HepG2 (cell line): ENCODE data around the gene ISCU. TPM values are rescaled to one million over a fixed set of nuclear protein-coding genes. Genes with fewer than 3 reads are reported as not detected.

Experiments used
- ARNTL ChIP-seq: sonication (generic); formaldehyde crosslinking; IDR thresholded peaks from 2 replicates; pipeline ENCODE4 v1.4.0; 2020; ENCODE audit warnings: mild to moderate bottlenecking, missing genetic modification reagents
- EHMT2 ChIP-seq: fragments of 200-600 bp; sonication (generic); IDR thresholded peaks from 2 replicates; pipeline ENCODE4 v1.7.0; 2017; ENCODE audit warnings: antibody characterized with exemption, low read depth, low read length, borderline replicate concordance
- FOSL2 ChIP-seq: sonication (generic); formaldehyde crosslinking; IDR thresholded peaks from 2 replicates; pipeline ENCODE4 v1.4.0; 2020; ENCODE audit warnings: missing genetic modification reagents
- FOXK2 ChIP-seq: fragments of 450-650 bp; IDR thresholded peaks from 2 replicates; pipeline ENCODE4 v1.6.1; 2016
- KLF6 ChIP-seq: IDR thresholded peaks from 2 replicates; pipeline ENCODE4 v1.8.0; 2016; ENCODE audit warnings: missing biosample characterization, missing genetic modification reagents
- MBNL3 ChIP-seq: fragments of 250-450 bp; sonication (Bioruptor Pico); conservative IDR thresholded peaks from 2 replicates; pipeline ENCODE4 v1.8.0; 2022; ENCODE audit warnings: mild to moderate bottlenecking, inconsistent platforms
- NFE2L1 ChIP-seq: sonication (generic); formaldehyde crosslinking; IDR thresholded peaks from 2 replicates; pipeline ENCODE4 v1.4.0; 2020; ENCODE audit warnings: missing genetic modification reagents, mild to moderate bottlenecking, borderline replicate concordance
- NFKBIZ ChIP-seq: IDR thresholded peaks from 2 replicates; pipeline ENCODE4 v1.6.1; 2018; ENCODE audit warnings: missing genetic modification reagents, missing compliant biosample characterization
- RAD51 ChIP-seq: fragments of 450-650 bp; IDR thresholded peaks from 2 replicates; pipeline ENCODE4 v1.6.1; 2016; ENCODE audit warnings: borderline replicate concordance
- REL ChIP-seq: sonication (generic); formaldehyde crosslinking; conservative IDR thresholded peaks from 2 replicates; pipeline ENCODE4 v1.8.0; 2022; ENCODE audit warnings: mild to moderate bottlenecking, missing genetic modification reagents, moderate library complexity
- STAG1 ChIP-seq: sonication (generic); formaldehyde crosslinking; IDR thresholded peaks from 2 replicates; pipeline ENCODE4 v1.4.0; 2020; ENCODE audit warnings: missing genetic modification reagents
- ZFP41 ChIP-seq: sonication (generic); formaldehyde crosslinking; IDR thresholded peaks from 2 replicates; pipeline ENCODE4 v1.4.0; 2020; ENCODE audit warnings: mild to moderate bottlenecking, missing genetic modification reagents, borderline replicate concordance
- ZFX ChIP-seq: sonication (generic); formaldehyde crosslinking; IDR thresholded peaks from 2 replicates; pipeline ENCODE4 v1.4.0; 2020; ENCODE audit warnings: mild to moderate bottlenecking, low read depth, missing genetic modification reagents, moderate library complexity
- ZNF451 ChIP-seq: sonication (generic); formaldehyde crosslinking; IDR thresholded peaks from 2 replicates; pipeline ENCODE4 v1.5.0; 2020; ENCODE audit warnings: mild to moderate bottlenecking, missing genetic modification reagents
- ZNF496 ChIP-seq: sonication (generic); formaldehyde crosslinking; IDR thresholded peaks from 2 replicates; pipeline ENCODE4 v1.8.1; 2023; ENCODE audit warnings: mild to moderate bottlenecking, moderate library complexity, missing genetic modification reagents; ENCODE audit not compliant: insufficient replicate concordance
- ZNF691 ChIP-seq: sonication (generic); formaldehyde crosslinking; IDR thresholded peaks from 2 replicates; pipeline ENCODE4 v1.4.0; 2020; ENCODE audit warnings: missing genetic modification reagents, low read depth, mild to moderate bottlenecking, borderline replicate concordance
- ZNF703 ChIP-seq: sonication (generic); formaldehyde crosslinking; IDR thresholded peaks from 2 replicates; pipeline ENCODE4 v1.5.1; 2020; ENCODE audit warnings: missing genetic modification reagents, mild to moderate bottlenecking, moderate library complexity, borderline replicate concordance
- ZXDC ChIP-seq: sonication (generic); formaldehyde crosslinking; IDR thresholded peaks from 2 replicates; pipeline ENCODE4 v1.5.0; 2020; ENCODE audit warnings: mild to moderate bottlenecking, missing genetic modification reagents
- polyA plus RNA-seq, 8 experiments: library from polyadenylated mRNA; depleted of rRNA in 3 of 8; stranded (reverse) in 7 of 8; unstranded in 1 of 8; fragments of >200 nt; fragmentation: Illumina TruSeq in 4 of 8; extraction: Trizol in 4 of 8; gene quantifications; 2 replicates each; pipeline versions ENCODE4 v1.2.1 to v1.2.3, GENCODE V29; 2011 to 2016; ENCODE audit warnings: low read depth in 4 of 8, missing spikeins in 1 of 8, mixed read lengths in 1 of 8; ENCODE audit not compliant: insufficient read depth in 1 of 8
- total RNA-seq, 5 experiments: library from RNA; depleted of rRNA; stranded (reverse); fragments of >200 nt; fragmentation: Illumina TruSeq; extraction: Trizol; gene quantifications; 2 replicates each; pipeline ENCODE4 v1.2.3, GENCODE V29; 2016; ENCODE audit warnings: low read depth in 1 of 5
- TF ChIP-seq, protein P1 (sequence below): sonication (generic); formaldehyde crosslinking; IDR thresholded peaks from 2 replicates; pipeline ENCODE4 v1.4.0; 2020; ENCODE audit warnings: missing genetic modification reagents
- TF ChIP-seq, protein P2 (sequence below): sonication (generic); formaldehyde crosslinking; IDR thresholded peaks from 2 replicates; pipeline ENCODE4 v1.5.0; 2020; ENCODE audit warnings: mild to moderate bottlenecking, missing genetic modification reagents, moderate library complexity

The ISCU gene
- total and polyA plus RNA-seq, 2 of the 13 experiments (the other 11 are each of a cell fraction or from before 2014, with no cell fraction given), result 94.4 to 107 TPM

GRCh38 chr12:108611884-108612415 is 49.6 kb downstream of the ISCU start (continued):
- peak; percentile 53 for TF ChIP-seq FOSL2 (CRISPR knock-in tag)
- no peak for TF ChIP-seq REL
- TF ChIP-seq EHMT2, result no peak
- no peak for TF ChIP-seq ZNF703
- TF ChIP-seq ZFX (CRISPR knock-in tag), result no peak
- no peak for TF ChIP-seq ARNTL
- TF ChIP-seq KLF6, result no peak
- TF ChIP-seq, protein P1, sequence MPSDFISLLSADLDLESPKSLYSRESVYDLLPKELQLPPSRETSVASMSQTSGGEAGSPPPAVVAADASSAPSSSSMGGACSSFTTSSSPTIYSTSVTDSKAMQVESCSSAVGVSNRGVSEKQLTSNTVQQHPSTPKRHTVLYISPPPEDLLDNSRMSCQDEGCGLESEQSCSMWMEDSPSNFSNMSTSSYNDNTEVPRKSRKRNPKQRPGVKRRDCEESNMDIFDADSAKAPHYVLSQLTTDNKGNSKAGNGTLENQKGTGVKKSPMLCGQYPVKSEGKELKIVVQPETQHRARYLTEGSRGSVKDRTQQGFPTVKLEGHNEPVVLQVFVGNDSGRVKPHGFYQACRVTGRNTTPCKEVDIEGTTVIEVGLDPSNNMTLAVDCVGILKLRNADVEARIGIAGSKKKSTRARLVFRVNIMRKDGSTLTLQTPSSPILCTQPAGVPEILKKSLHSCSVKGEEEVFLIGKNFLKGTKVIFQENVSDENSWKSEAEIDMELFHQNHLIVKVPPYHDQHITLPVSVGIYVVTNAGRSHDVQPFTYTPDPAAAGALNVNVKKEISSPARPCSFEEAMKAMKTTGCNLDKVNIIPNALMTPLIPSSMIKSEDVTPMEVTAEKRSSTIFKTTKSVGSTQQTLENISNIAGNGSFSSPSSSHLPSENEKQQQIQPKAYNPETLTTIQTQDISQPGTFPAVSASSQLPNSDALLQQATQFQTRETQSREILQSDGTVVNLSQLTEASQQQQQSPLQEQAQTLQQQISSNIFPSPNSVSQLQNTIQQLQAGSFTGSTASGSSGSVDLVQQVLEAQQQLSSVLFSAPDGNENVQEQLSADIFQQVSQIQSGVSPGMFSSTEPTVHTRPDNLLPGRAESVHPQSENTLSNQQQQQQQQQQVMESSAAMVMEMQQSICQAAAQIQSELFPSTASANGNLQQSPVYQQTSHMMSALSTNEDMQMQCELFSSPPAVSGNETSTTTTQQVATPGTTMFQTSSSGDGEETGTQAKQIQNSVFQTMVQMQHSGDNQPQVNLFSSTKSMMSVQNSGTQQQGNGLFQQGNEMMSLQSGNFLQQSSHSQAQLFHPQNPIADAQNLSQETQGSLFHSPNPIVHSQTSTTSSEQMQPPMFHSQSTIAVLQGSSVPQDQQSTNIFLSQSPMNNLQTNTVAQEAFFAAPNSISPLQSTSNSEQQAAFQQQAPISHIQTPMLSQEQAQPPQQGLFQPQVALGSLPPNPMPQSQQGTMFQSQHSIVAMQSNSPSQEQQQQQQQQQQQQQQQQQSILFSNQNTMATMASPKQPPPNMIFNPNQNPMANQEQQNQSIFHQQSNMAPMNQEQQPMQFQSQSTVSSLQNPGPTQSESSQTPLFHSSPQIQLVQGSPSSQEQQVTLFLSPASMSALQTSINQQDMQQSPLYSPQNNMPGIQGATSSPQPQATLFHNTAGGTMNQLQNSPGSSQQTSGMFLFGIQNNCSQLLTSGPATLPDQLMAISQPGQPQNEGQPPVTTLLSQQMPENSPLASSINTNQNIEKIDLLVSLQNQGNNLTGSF, result no peak
- no peak for TF ChIP-seq NFKBIZ (CRISPR knock-in tag)
- TF ChIP-seq FOXK2, result no peak
- peak; percentile 59 for TF ChIP-seq STAG1 (CRISPR knock-in tag)
- no peak for TF ChIP-seq ZXDC (CRISPR knock-in tag)
- no peak for TF ChIP-seq RAD51
- no peak for TF ChIP-seq ZNF496 (CRISPR knock-in tag)
- TF ChIP-seq ZNF691, result no peak
- TF ChIP-seq NFE2L1 (CRISPR knock-in tag), result no peak
- TF ChIP-seq, protein P2, sequence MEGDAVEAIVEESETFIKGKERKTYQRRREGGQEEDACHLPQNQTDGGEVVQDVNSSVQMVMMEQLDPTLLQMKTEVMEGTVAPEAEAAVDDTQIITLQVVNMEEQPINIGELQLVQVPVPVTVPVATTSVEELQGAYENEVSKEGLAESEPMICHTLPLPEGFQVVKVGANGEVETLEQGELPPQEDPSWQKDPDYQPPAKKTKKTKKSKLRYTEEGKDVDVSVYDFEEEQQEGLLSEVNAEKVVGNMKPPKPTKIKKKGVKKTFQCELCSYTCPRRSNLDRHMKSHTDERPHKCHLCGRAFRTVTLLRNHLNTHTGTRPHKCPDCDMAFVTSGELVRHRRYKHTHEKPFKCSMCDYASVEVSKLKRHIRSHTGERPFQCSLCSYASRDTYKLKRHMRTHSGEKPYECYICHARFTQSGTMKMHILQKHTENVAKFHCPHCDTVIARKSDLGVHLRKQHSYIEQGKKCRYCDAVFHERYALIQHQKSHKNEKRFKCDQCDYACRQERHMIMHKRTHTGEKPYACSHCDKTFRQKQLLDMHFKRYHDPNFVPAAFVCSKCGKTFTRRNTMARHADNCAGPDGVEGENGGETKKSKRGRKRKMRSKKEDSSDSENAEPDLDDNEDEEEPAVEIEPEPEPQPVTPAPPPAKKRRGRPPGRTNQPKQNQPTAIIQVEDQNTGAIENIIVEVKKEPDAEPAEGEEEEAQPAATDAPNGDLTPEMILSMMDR (CRISPR knock-in tag), result peak; percentile 63
- TF ChIP-seq ZFP41 (CRISPR knock-in tag), result no peak
- TF ChIP-seq MBNL3 (CRISPR knock-in tag), result no peak
- no peak for TF ChIP-seq ZNF451
